Panc1 (cell line): ENCODE results near the gene POLE. TPM values are rescaled to one million over a fixed set of nuclear protein-coding genes. Genes with fewer than 3 reads are reported as not detected.

Experiments used
- ATAC-seq: fragments of 200-7000 bp; cut with Tn5 transposase; 2 replicates; pipeline ENCODE4 v1.9.1; 2020; ENCODE audit warnings: mild to moderate bottlenecking, moderate library complexity
- BruUV-seq: library from RNA; stranded (reverse); fragments of 400-500 nt; replicated peaks from 2 replicates; lab custom pipeline; 2021; lab: Mats Ljungman, UMichigan
- CTCF ChIA-PET: fragments of 300-600 bp; sonication (Branson Sonifier 250); formaldehyde crosslinking; loops from one replicate; lab custom pipeline; 2022; ENCODE audit warnings: antibody characterized with exemption; lab: Charles Lee
- POLR2A ChIA-PET: fragments of 300-600 bp; sonication (Branson Sonifier 250); formaldehyde crosslinking; loops from one replicate; lab custom pipeline; 2022; ENCODE audit warnings: antibody characterized with exemption; lab: Charles Lee
- DNase-seq: peaks from one replicate; pipeline ENCODE4 v3.0.0-alpha.2; 2010; ENCODE audit warnings: low read depth, low spot score
- H3K27ac ChIP-seq: 2 replicates; pipeline ENCODE4 v1.5.1; 2011; ENCODE audit warnings: mild to moderate bottlenecking, low read length, inconsistent platforms
- H3K27me3 ChIP-seq: fragments of 200-500 bp; sonication (Bioruptor generic); 2 replicates; pipeline ENCODE4 v1.6.0; 2014; ENCODE audit warnings: low read length, inconsistent platforms; ENCODE audit not compliant: control insufficient read depth, insufficient read depth
- H3K36me3 ChIP-seq: fragments of 200-500 bp; sonication (Bioruptor generic); 2 replicates; pipeline ENCODE4 v1.5.1; 2014; ENCODE audit warnings: inconsistent platforms, mild to moderate bottlenecking, low read length, moderate library complexity; ENCODE audit not compliant: control insufficient read depth, insufficient read depth
- H3K4me1 ChIP-seq: 2 replicates; pipeline ENCODE4 v1.5.1; 2011; ENCODE audit warnings: inconsistent platforms, mild to moderate bottlenecking, low read length, moderate library complexity; ENCODE audit not compliant: control insufficient read depth, insufficient read depth
- H3K4me3 ChIP-seq, 2 experiments: 2 replicates each; pipeline ENCODE4 v1.5.1; 2011 to 2012; ENCODE audit warnings: low read depth in 2 of 2, low read length in 2 of 2, mild to moderate bottlenecking in 2 of 2, inconsistent platforms in 1 of 2, moderate library complexity in 1 of 2
- H3K9me3 ChIP-seq: fragments of 200-500 bp; sonication (Bioruptor generic); 2 replicates; pipeline ENCODE4 v1.5.1; 2014; ENCODE audit warnings: low read depth, mild to moderate bottlenecking, inconsistent platforms, low read length, moderate library complexity; ENCODE audit not compliant: control insufficient read depth, insufficient read depth
- CTCF ChIP-seq: fragments of 450-650 bp; IDR thresholded peaks from 2 replicates; pipeline ENCODE4 v1.5.1; 2017; ENCODE audit warnings: mild to moderate bottlenecking
- POLR2AphosphoS5 ChIP-seq: IDR thresholded peaks from 2 replicates; pipeline ENCODE4 v1.6.1; 2012; ENCODE audit warnings: mild to moderate bottlenecking, low read depth, low read length, moderate library complexity
- REST ChIP-seq, 2 experiments: IDR thresholded peaks; 2 replicates each; pipeline ENCODE4 v1.6.1; 2011 to 2012; ENCODE audit warnings: low read depth in 2 of 2, control low read depth in 1 of 2, low read length in 1 of 2, mild to moderate bottlenecking in 1 of 2, moderate library complexity in 1 of 2; ENCODE audit not compliant: insufficient read depth in 1 of 2
- SIN3A ChIP-seq: IDR thresholded peaks from 2 replicates; pipeline ENCODE4 v1.6.1; 2012; ENCODE audit warnings: low read depth, mild to moderate bottlenecking, low read length, moderate library complexity, borderline replicate concordance; ENCODE audit not compliant: insufficient read depth
- TCF7L2 ChIP-seq: IDR thresholded peaks from 2 replicates; pipeline ENCODE4 v1.6.1; 2011; ENCODE audit warnings: mild to moderate bottlenecking, low read depth, low read length, inconsistent platforms
- in situ Hi-C: cut with HindIII; loops from 2 replicates; pipeline ENCODE4 v1.10.0; 2016; ENCODE audit warnings: low sequenced_read_pairs, low pct_unique_long_range_greater_than_20kb
- intact Hi-C: fragments of 100-400 bp; cut with micrococcal nuclease; formaldehyde crosslinking; loops from one replicate; pipeline ENCODE4 v1.10.0; 2022; ENCODE audit not compliant: unreplicated experiment
- total RNA-seq: library from RNA; stranded (reverse); gene quantifications from one replicate; pipeline ENCODE4 v1.2.1, GENCODE V29; 2021; ENCODE audit not compliant: unreplicated experiment

Gene POLE
- total RNA-seq, 1 experiment from 2014 or later, result 112 TPM

GRCh38 chr12:132665794-132666193 lies 21.3 kb downstream of the POLE start:
- no peak overlapping the region for H3K27ac ChIP-seq
- TF ChIP-seq CTCF, result no peak
- TF ChIP-seq SIN3A, result no peak
- no peak for TF ChIP-seq POLR2AphosphoS5
- TF ChIP-seq TCF7L2, result no peak
- no peak for TF ChIP-seq REST (IDR thresholded peaks at IDR 0.05; ENCODE audit: insufficient read depth in 1 of 2, low read depth in 2 of 2, low read length in 1 of 2)
- DNase-seq (no peak), ATAC-seq (no peak)
- no peaks in the 10 kb centered on the region for H3K4me1 ChIP-seq
- no TSS peak for BruUV-seq
- H3K9me3 ChIP-seq, result no peaks in the 10 kb centered on the region
- ChIA-PET POLR2A (no interaction called here), CTCF (no interaction called here)
- intact Hi-C loops, result no loop called here
- in situ Hi-C loops, result no loop called here
- peaks cover 25% of the 10 kb centered on the region for H3K36me3 ChIP-seq
- no peaks in the 10 kb centered on the region for H3K27me3 ChIP-seq
- no peak overlapping the region for H3K4me3 ChIP-seq

- DNase-seq (no peak), ATAC-seq (no peak)
- no peaks in the 10 kb centered on the region for H3K9me3 ChIP-seq
- peaks cover 25% of the 10 kb centered on the region for H3K36me3 ChIP-seq
- H3K27me3 ChIP-seq, result no peaks in the 10 kb centered on the region
- no peak overlapping the region for H3K27ac ChIP-seq
- no peaks in the 10 kb centered on the region for H3K4me1 ChIP-seq
- no peak overlapping the region for H3K4me3 ChIP-seq
- POLR2A ChIA-PET, result no interaction called here
- TF ChIP-seq TCF7L2 (no peak), REST (IDR thresholded peaks at IDR 0.05; ENCODE audit: insufficient read depth in 1 of 2, low read depth in 2 of 2, low read length in 1 of 2) (no peak), CTCF (no peak), POLR2AphosphoS5 (no peak), SIN3A (no peak)
- CTCF ChIA-PET, result no interaction called here
- intact Hi-C loops, result no loop called here
- no TSS peak for BruUV-seq
- in situ Hi-C loops, result no loop called here
Measured at GRCh38 chr12:132665149-132665491, 22.0 kb downstream of the POLE start.
